Measurements from ENCODE around the gene BRD4.

Gene BRD4

GRCh38 chr19:15259907-15260306, 72.4 kb downstream of the BRD4 start:
- no peaks in the 10 kb centered on the region for H3K9me3 ChIP-seq (ENCODE audit: low read length)
- no peak overlapping the region for H2AFZ ChIP-seq (ENCODE audit: low read depth, low read length)
- no peak overlapping the region for H3K4me3 ChIP-seq (ENCODE audit: low read length)
- H3K4me1 ChIP-seq (ENCODE audit: insufficient read depth, low read length) = no peaks in the 10 kb centered on the region
- H3K36me3 ChIP-seq (ENCODE audit: insufficient read depth, low read length) = peaks cover 96% of the 10 kb centered on the region
- H3K27me3 ChIP-seq (ENCODE audit: insufficient read depth, low read length) = no peaks in the 10 kb centered on the region

GRCh38 chr19:15257782-15258181, 74.6 kb downstream of the BRD4 start:
- Histone ChIP-seq H3K27me3 (ENCODE audit: insufficient read depth, low read length) (no peaks in the 10 kb centered on the region), H3K9me3 (ENCODE audit: low read length) (no peaks in the 10 kb centered on the region), H3K4me3 (ENCODE audit: low read length) (no peak overlapping the region), H2AFZ (ENCODE audit: low read depth, low read length) (no peak overlapping the region), H3K36me3 (ENCODE audit: insufficient read depth, low read length) (peaks cover 96% of the 10 kb centered on the region), H3K4me1 (ENCODE audit: insufficient read depth, low read length) (no peaks in the 10 kb centered on the region)

GRCh38 chr19:15256708-15257331, 75.5 kb downstream of the BRD4 start:
- Histone ChIP-seq H3K36me3 (ENCODE audit: insufficient read depth, low read length) (peaks cover 97% of the 10 kb centered on the region), H3K4me1 (ENCODE audit: insufficient read depth, low read length) (no peaks in the 10 kb centered on the region), H3K27me3 (ENCODE audit: insufficient read depth, low read length) (no peaks in the 10 kb centered on the region), H2AFZ (ENCODE audit: low read depth, low read length) (no peak overlapping the region), H3K4me3 (ENCODE audit: low read length) (no peak overlapping the region), H3K9me3 (ENCODE audit: low read length) (no peaks in the 10 kb centered on the region)

- H3K27me3 ChIP-seq (ENCODE audit: insufficient read depth, low read length) = no peaks in the 10 kb centered on the region
- no peak overlapping the region for H2AFZ ChIP-seq (ENCODE audit: low read depth, low read length)
- no peak overlapping the region for H3K4me3 ChIP-seq (ENCODE audit: low read length)
- H3K36me3 ChIP-seq (ENCODE audit: insufficient read depth, low read length) = peaks cover 86% of the 10 kb centered on the region
- no peaks in the 10 kb centered on the region for H3K4me1 ChIP-seq (ENCODE audit: insufficient read depth, low read length)
- H3K9me3 ChIP-seq (ENCODE audit: low read length) = no peaks in the 10 kb centered on the region
Measured at GRCh38 chr19:15255359-15255990, 76.9 kb downstream of the BRD4 start.

GRCh38 chr19:15254547-15254946, 77.8 kb downstream of the BRD4 start:
- Histone ChIP-seq H3K27me3 (ENCODE audit: insufficient read depth, low read length) (no peaks in the 10 kb centered on the region), H3K36me3 (ENCODE audit: insufficient read depth, low read length) (peaks cover 83% of the 10 kb centered on the region), H3K9me3 (ENCODE audit: low read length) (no peaks in the 10 kb centered on the region), H3K4me1 (ENCODE audit: insufficient read depth, low read length) (no peaks in the 10 kb centered on the region), H3K4me3 (ENCODE audit: low read length) (no peak overlapping the region), H2AFZ (ENCODE audit: low read depth, low read length) (no peak overlapping the region)

GRCh38 chr19:15253513-15253912, 78.8 kb downstream of the BRD4 start:
- no peak overlapping the region for H2AFZ ChIP-seq (ENCODE audit: low read depth, low read length)
- H3K4me1 ChIP-seq (ENCODE audit: insufficient read depth, low read length) = no peaks in the 10 kb centered on the region
- H3K27me3 ChIP-seq (ENCODE audit: insufficient read depth, low read length) = no peaks in the 10 kb centered on the region
- H3K4me3 ChIP-seq (ENCODE audit: low read length) = no peak overlapping the region
- H3K36me3 ChIP-seq (ENCODE audit: insufficient read depth, low read length) = peaks cover 83% of the 10 kb centered on the region
- no peaks in the 10 kb centered on the region for H3K9me3 ChIP-seq (ENCODE audit: low read length)

- peaks cover 83% of the 10 kb centered on the region for H3K36me3 ChIP-seq (ENCODE audit: insufficient read depth, low read length)
- H3K27me3 ChIP-seq (ENCODE audit: insufficient read depth, low read length) = no peaks in the 10 kb centered on the region
- H2AFZ ChIP-seq (ENCODE audit: low read depth, low read length) = no peak overlapping the region
- no peaks in the 10 kb centered on the region for H3K4me1 ChIP-seq (ENCODE audit: insufficient read depth, low read length)
- H3K4me3 ChIP-seq (ENCODE audit: low read length) = no peak overlapping the region
- H3K9me3 ChIP-seq (ENCODE audit: low read length) = no peaks in the 10 kb centered on the region
Measured at GRCh38 chr19:15253061-15253460, 79.3 kb downstream of the BRD4 start.

GRCh38 chr19:15252398-15253018, 79.8 kb downstream of the BRD4 start:
- H3K4me1 ChIP-seq (ENCODE audit: insufficient read depth, low read length) = no peaks in the 10 kb centered on the region
- H3K9me3 ChIP-seq (ENCODE audit: low read length) = no peaks in the 10 kb centered on the region
- H3K36me3 ChIP-seq (ENCODE audit: insufficient read depth, low read length) = peaks cover 83% of the 10 kb centered on the region
- H3K27me3 ChIP-seq (ENCODE audit: insufficient read depth, low read length) = no peaks in the 10 kb centered on the region
- H2AFZ ChIP-seq (ENCODE audit: low read depth, low read length) = no peak overlapping the region
- H3K4me3 ChIP-seq (ENCODE audit: low read length) = no peak overlapping the region

GRCh38 chr19:15251749-15252397, 80.5 kb downstream of the BRD4 start:
- Histone ChIP-seq H3K27me3 (ENCODE audit: insufficient read depth, low read length) (no peaks in the 10 kb centered on the region), H3K4me3 (ENCODE audit: low read length) (no peak overlapping the region), H3K9me3 (ENCODE audit: low read length) (no peaks in the 10 kb centered on the region), H3K4me1 (ENCODE audit: insufficient read depth, low read length) (no peaks in the 10 kb centered on the region), H2AFZ (ENCODE audit: low read depth, low read length) (no peak overlapping the region), H3K36me3 (ENCODE audit: insufficient read depth, low read length) (peaks cover 82% of the 10 kb centered on the region)

GRCh38 chr19:15251010-15251748, 81.2 kb downstream of the BRD4 start:
- peaks cover 82% of the 10 kb centered on the region for H3K36me3 ChIP-seq (ENCODE audit: insufficient read depth, low read length)
- H3K4me3 ChIP-seq (ENCODE audit: low read length) = no peak overlapping the region
- no peaks in the 10 kb centered on the region for H3K9me3 ChIP-seq (ENCODE audit: low read length)
- no peaks in the 10 kb centered on the region for H3K27me3 ChIP-seq (ENCODE audit: insufficient read depth, low read length)
- H2AFZ ChIP-seq (ENCODE audit: low read depth, low read length) = no peak overlapping the region
- H3K4me1 ChIP-seq (ENCODE audit: insufficient read depth, low read length) = no peaks in the 10 kb centered on the region

- H3K9me3 ChIP-seq (ENCODE audit: low read length) = no peaks in the 10 kb centered on the region
- peaks cover 82% of the 10 kb centered on the region for H3K36me3 ChIP-seq (ENCODE audit: insufficient read depth, low read length)
- H3K4me1 ChIP-seq (ENCODE audit: insufficient read depth, low read length) = no peaks in the 10 kb centered on the region
- H2AFZ ChIP-seq (ENCODE audit: low read depth, low read length) = no peak overlapping the region
- no peak overlapping the region for H3K4me3 ChIP-seq (ENCODE audit: low read length)
- no peaks in the 10 kb centered on the region for H3K27me3 ChIP-seq (ENCODE audit: insufficient read depth, low read length)
Measured at GRCh38 chr19:15250640-15250993, 81.7 kb downstream of the BRD4 start.

- Histone ChIP-seq H3K4me1 (ENCODE audit: insufficient read depth, low read length) (no peaks in the 10 kb centered on the region), H3K4me3 (ENCODE audit: low read length) (no peak overlapping the region), H3K27me3 (ENCODE audit: insufficient read depth, low read length) (no peaks in the 10 kb centered on the region), H3K36me3 (ENCODE audit: insufficient read depth, low read length) (peaks cover 81% of the 10 kb centered on the region), H3K9me3 (ENCODE audit: low read length) (no peaks in the 10 kb centered on the region), H2AFZ (ENCODE audit: low read depth, low read length) (no peak overlapping the region)
Measured at GRCh38 chr19:15249972-15250639, 82.2 kb downstream of the BRD4 start.

Data from neuron (in vitro differentiated cells).